Retina (tissue), 1 donor: ENCODE results near the gene PTPRD.
"Not testable (repeated sequence)": the region's sequence is repeated elsewhere in the genome, so short reads cannot be mapped to it uniquely, and the experiment has no call there.

Experiments
- DNase-seq: peaks from one replicate; pipeline ENCODE4 v3.0.0-alpha.2; 2016

Gene PTPRD

GRCh38 chr9:9560382-9561035, 1052.3 kb downstream of the PTPRD start:
- DNase-seq, result no peak

- no peak for DNase-seq
Observed at GRCh38 chr9:9558907-9559306, 1053.9 kb downstream of the PTPRD start.

GRCh38 chr9:9557804-9558334, 1054.9 kb downstream of the PTPRD start:
- no peak for DNase-seq

GRCh38 chr9:9556865-9557803, 1055.7 kb downstream of the PTPRD start:
- no peak for DNase-seq

GRCh38 chr9:9552665-9553064, 1060.1 kb downstream of the PTPRD start:
- DNase-seq, result no peak

GRCh38 chr9:9538766-9539165, 1074.0 kb downstream of the PTPRD start:
- DNase-seq, result no peak

- no peak for DNase-seq
Observed at GRCh38 chr9:9538356-9538755, 1074.4 kb downstream of the PTPRD start.

GRCh38 chr9:9536523-9536922, 1076.3 kb downstream of the PTPRD start:
- no peak for DNase-seq

GRCh38 chr9:9523476-9524139, 1089.2 kb downstream of the PTPRD start:
- peak; percentile 20 for DNase-seq

- no peak for DNase-seq
Observed at GRCh38 chr9:9522406-9522805, 1090.4 kb downstream of the PTPRD start.

GRCh38 chr9:9521033-9521779, 1091.6 kb downstream of the PTPRD start:
- no peak for DNase-seq

GRCh38 chr9:9504869-9505268, 1107.9 kb downstream of the PTPRD start:
- no peak for DNase-seq

GRCh38 chr9:9499546-9499945, 1113.3 kb downstream of the PTPRD start:
- no peak for DNase-seq

- no peak for DNase-seq
Observed at GRCh38 chr9:9498846-9499245, 1114.0 kb downstream of the PTPRD start.

GRCh38 chr9:9498128-9498527, 1114.7 kb downstream of the PTPRD start:
- DNase-seq, result no peak

- no peak for DNase-seq
Observed at GRCh38 chr9:9494336-9494735, 1118.5 kb downstream of the PTPRD start.

GRCh38 chr9:9492506-9492905, 1120.3 kb downstream of the PTPRD start:
- no peak for DNase-seq

- DNase-seq, result no peak
Observed at GRCh38 chr9:9489183-9489582, 1123.6 kb downstream of the PTPRD start.

- no peak for DNase-seq
Observed at GRCh38 chr9:9483175-9483574, 1129.6 kb downstream of the PTPRD start.

- DNase-seq, result no peak
Observed at GRCh38 chr9:9478741-9479140, 1134.1 kb downstream of the PTPRD start.

GRCh38 chr9:9469271-9469670, 1143.5 kb downstream of the PTPRD start:
- DNase-seq, result no peak

- not testable (repeated sequence) for DNase-seq
Observed at GRCh38 chr9:9441874-9442273, 1170.9 kb downstream of the PTPRD start.

GRCh38 chr9:9437641-9438040, 1175.2 kb downstream of the PTPRD start:
- DNase-seq, result no peak
